Right atrium auricular region (tissue), 2 donors: ENCODE results near the gene PNPLA6. TPM values are rescaled to one million over a fixed set of nuclear protein-coding genes. Genes with fewer than 3 reads are reported as not detected.
A peak's percentile ranks its signal among the peaks of the same experiment; 100 is the strongest.
"Not testable (repeated sequence)": the region's sequence is repeated elsewhere in the genome, so short reads cannot be mapped to it uniquely, and the experiment has no call there.

Experiments used
- DNase-seq: peaks from one replicate; pipeline ENCODE4 v3.0.0-alpha.2; 2019; ENCODE audit warnings: low spot score
- H3K27ac ChIP-seq, 2 donors: fragments of 200-600 bp; sonication (generic); 1 replicate in 1 of 2; 2 replicates in 1 of 2; pipeline ENCODE4 v1.5.1; 2016 to 2019
- H3K27me3 ChIP-seq, 2 donors: fragments of 200-600 bp; sonication (generic); one replicate each; pipeline versions ENCODE4 v1.5.1 to v1.6.0; 2017 to 2019
- H3K36me3 ChIP-seq: fragments of 200-600 bp; sonication (generic); one replicate; pipeline ENCODE4 v1.5.1; 2016
- H3K4me1 ChIP-seq, 2 donors: fragments of 200-600 bp; sonication (generic); one replicate each; pipeline versions ENCODE4 v1.5.1 to v1.6.0; 2017 to 2019
- H3K4me3 ChIP-seq, 2 donors: fragments of 200-600 bp; sonication (generic); 1 replicate in 1 of 2; 2 replicates in 1 of 2; pipeline ENCODE4 v1.5.1; 2017 to 2019; ENCODE audit warnings: mild to moderate bottlenecking in 1 of 2, moderate library complexity in 1 of 2
- H3K9me3 ChIP-seq, 2 donors: fragments of 200-600 bp; sonication (generic); one replicate each; pipeline ENCODE4 v1.5.1; 2019
- CTCF ChIP-seq, 2 donors: fragments of 200-600 bp; sonication (generic); IDR thresholded peaks; one replicate each; pipeline ENCODE4 v1.5.1; 2019; ENCODE audit warnings: antibody characterized with exemption in 2 of 2
- total RNA-seq, 2 donors: library from RNA; depleted of rRNA; stranded (reverse); fragments of >200 nt; gene quantifications; one replicate each; pipeline ENCODE4 v1.1.0, GENCODE V29; 2016

Gene PNPLA6
- total RNA-seq, 2 donors from 2014 or later = 45.3 to 70.6 TPM

- DNase-seq = peak; percentile 66
- no peaks in the 10 kb centered on the region for H3K9me3 ChIP-seq
- H3K4me3 ChIP-seq = peak overlapping the region; percentile 84 to 96
- H3K27ac ChIP-seq = peak overlapping the region; percentile 92 to 94
- peaks cover 0 to 20% of the 10 kb centered on the region in 2 donors for H3K4me1 ChIP-seq
- no peak for TF ChIP-seq CTCF (IDR thresholded peaks at IDR 0.05)
- H3K27me3 ChIP-seq = no peaks in the 10 kb centered on the region
- H3K36me3 ChIP-seq = peaks cover 32% of the 10 kb centered on the region
These were observed 2.1 kb upstream of the PNPLA6 start for GRCh38 chr19:7533281-7533885.

GRCh38 chr19:7533925-7534480 lies 1.5 kb upstream of the PNPLA6 start:
- no peaks in the 10 kb centered on the region for H3K27me3 ChIP-seq
- H3K36me3 ChIP-seq = peaks cover 32% of the 10 kb centered on the region
- H3K4me1 ChIP-seq = peaks cover 0 to 20% of the 10 kb centered on the region in 2 donors
- H3K27ac ChIP-seq = peak overlapping the region; percentile 92 to 94
- H3K4me3 ChIP-seq = peak overlapping the region; percentile 84 to 96
- no peaks in the 10 kb centered on the region for H3K9me3 ChIP-seq
- no peak for TF ChIP-seq CTCF (IDR thresholded peaks at IDR 0.05)
- peak; percentile 84 for DNase-seq

GRCh38 chr19:7534531-7535046 lies 928 bp upstream of the PNPLA6 start:
- Histone ChIP-seq H3K4me1 (peaks cover 0 to 20% of the 10 kb centered on the region in 2 donors), H3K36me3 (peaks cover 30% of the 10 kb centered on the region), H3K9me3 (no peaks in the 10 kb centered on the region), H3K4me3 (peak overlapping the region; percentile 84 to 96), H3K27me3 (no peaks in the 10 kb centered on the region), H3K27ac (peak overlapping the region; percentile 92 to 94)
- peak in 1 of 2 donors; percentile 29 for TF ChIP-seq CTCF (IDR thresholded peaks at IDR 0.05)
- peak; percentile 84 for DNase-seq

- no peak for DNase-seq
These were observed 630 bp downstream of the PNPLA6 start for GRCh38 chr19:7535998-7536695.

GRCh38 chr19:7538990-7539389 lies 3.5 kb downstream of the PNPLA6 start:
- not testable (repeated sequence) for H3K4me1 ChIP-seq, H3K4me3 ChIP-seq, H3K27me3 ChIP-seq, H3K27ac ChIP-seq, DNase-seq, H3K9me3 ChIP-seq
- H3K36me3 ChIP-seq = peaks cover 62% of the 10 kb centered on the region

More at GRCh38 chr19:7535998-7536695, 630 bp downstream of the PNPLA6 start:
- H3K4me3 ChIP-seq = peak overlapping the region; percentile 84 to 96
- peaks cover 0 to 20% of the 10 kb centered on the region in 2 donors for H3K4me1 ChIP-seq
- no peak for TF ChIP-seq CTCF (IDR thresholded peaks at IDR 0.05)
- no peaks in the 10 kb centered on the region for H3K9me3 ChIP-seq
- H3K36me3 ChIP-seq = peaks cover 38% of the 10 kb centered on the region
- H3K27me3 ChIP-seq = no peaks in the 10 kb centered on the region
- peak overlapping the region; percentile 92 to 94 for H3K27ac ChIP-seq

- Histone ChIP-seq H3K27me3 (no peaks in the 10 kb centered on the region), H3K27ac (no peak overlapping the region), H3K4me3 (no peak overlapping the region), H3K4me1 (peaks cover 0 to 10% of the 10 kb centered on the region in 2 donors), H3K9me3 (no peaks in the 10 kb centered on the region), H3K36me3 (peaks cover 66% of the 10 kb centered on the region)
- TF ChIP-seq CTCF (IDR thresholded peaks at IDR 0.05) = no peak
- no peak for DNase-seq
These were observed 4.4 kb downstream of the PNPLA6 start for GRCh38 chr19:7539827-7540425.
